AG04450 (cell line): ENCODE results near the gene OR51Q1. TPM values are rescaled to one million over a fixed set of nuclear protein-coding genes. Genes with fewer than 3 reads are reported as not detected.

ENCODE experiments used
- CTCF ChIA-PET: fragments of 300-600, 350-600 bp; formaldehyde crosslinking; extraction: SDS; loops from one replicate; lab custom pipeline; 2022; ENCODE audit warnings: antibody characterized with exemption, inconsistent platforms; lab: Charles Lee
- POLR2A ChIA-PET: fragments of 350-600 bp; formaldehyde crosslinking; extraction: SDS; loops from one replicate; lab custom pipeline; 2021; ENCODE audit warnings: antibody characterized with exemption, inconsistent platforms; lab: Yijun Ruan, JAX
- DNase-seq: peaks from one replicate; pipeline ENCODE4 v3.0.0-alpha.2; 2011; ENCODE audit warnings: low read depth, low spot score
- H3K27ac ChIP-seq: one replicate; pipeline ENCODE4 v1.5.1; 2012; ENCODE audit warnings: low read depth, low read length, control low read depth
- H3K27me3 ChIP-seq: one replicate; pipeline ENCODE4 v1.6.0; 2012; ENCODE audit warnings: low read length; ENCODE audit not compliant: control insufficient read depth, insufficient read depth
- H3K4me3 ChIP-seq: 2 replicates; pipeline ENCODE4 v1.5.1; 2011; ENCODE audit warnings: mild to moderate bottlenecking, low read depth, low read length, control low read depth
- H3K9me3 ChIP-seq: 2 replicates; pipeline ENCODE4 v1.5.1; 2012; ENCODE audit warnings: low read length; ENCODE audit not compliant: control insufficient read depth, insufficient read depth
- CTCF ChIP-seq: IDR thresholded peaks from 2 replicates; pipeline ENCODE4 v1.5.1; 2011; ENCODE audit warnings: low read depth, low read length, control low read depth, inconsistent platforms
- polyA plus RNA-seq: library from polyadenylated mRNA; depleted of rRNA; stranded (reverse); fragments of >200 nt; gene quantifications from 2 replicates; pipeline ENCODE4 v1.2.3, GENCODE V29; 2011

The OR51Q1 gene
- polyA plus RNA-seq, 1 experiment: not detected

DNA sequence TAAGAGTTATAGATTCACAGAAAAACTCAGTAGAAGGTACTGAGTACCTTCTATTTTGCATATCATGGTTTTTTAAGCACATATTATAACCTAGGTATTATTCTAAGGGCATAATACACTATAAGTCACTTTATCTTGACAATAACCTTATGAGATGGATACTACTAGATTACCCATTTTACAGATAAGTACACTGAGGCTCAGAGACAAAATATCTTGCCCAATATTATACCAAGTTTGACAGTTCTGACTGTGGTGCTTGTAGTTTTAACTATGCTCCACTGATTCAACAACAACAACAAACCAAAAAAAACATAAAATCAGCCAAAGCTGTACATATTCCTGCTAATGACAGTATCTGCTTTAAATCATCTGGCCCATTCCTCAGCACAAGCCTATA is 27.8 kb upstream of the OR51Q1 start:
- Histone ChIP-seq H3K9me3 (no peaks in the 10 kb centered on the region), H3K27ac (no peak overlapping the region), H3K4me3 (no peak overlapping the region), H3K27me3 (no peaks in the 10 kb centered on the region)
- no peak for TF ChIP-seq CTCF
- DNase-seq: no peak
- CTCF ChIA-PET: no interaction called here
- POLR2A ChIA-PET: no interaction called here

GRCh38 chr11:5398936-5399335 is 23.0 kb upstream of the OR51Q1 start:
- Histone ChIP-seq H3K9me3 (no peaks in the 10 kb centered on the region), H3K27ac (no peak overlapping the region), H3K27me3 (no peaks in the 10 kb centered on the region), H3K4me3 (no peak overlapping the region)
- no peak for TF ChIP-seq CTCF
- ChIA-PET POLR2A (no interaction called here), CTCF (no interaction called here)
- DNase-seq: no peak

- no peaks in the 10 kb centered on the region for H3K9me3 ChIP-seq
- no peaks in the 10 kb centered on the region for H3K27me3 ChIP-seq
- no peak overlapping the region for H3K4me3 ChIP-seq
- CTCF ChIA-PET: no interaction called here
- POLR2A ChIA-PET: no interaction called here
- DNase-seq: no peak
- TF ChIP-seq CTCF: no peak
- H3K27ac ChIP-seq: no peak overlapping the region
Measured at GRCh38 chr11:5405173-5405572, 16.7 kb upstream of the OR51Q1 start.

DNA sequence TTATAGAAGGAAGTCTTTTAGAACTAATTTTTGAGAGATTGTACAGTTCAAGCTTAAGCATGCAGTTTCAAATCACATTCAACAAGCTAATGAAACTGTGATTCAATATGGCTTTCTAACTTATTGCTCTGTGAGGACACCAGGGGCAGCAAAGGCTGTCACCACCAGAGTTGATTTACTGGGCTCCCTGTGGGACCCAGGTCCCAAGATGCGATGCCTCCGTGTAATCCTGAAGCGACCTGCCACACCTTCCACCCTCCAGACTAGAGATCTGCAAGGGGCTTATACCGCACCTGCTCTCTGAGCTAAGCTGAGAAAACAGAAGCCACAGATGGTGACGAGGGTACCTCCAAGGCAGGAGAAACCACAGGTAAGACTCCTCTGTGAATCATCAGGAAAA is 918 bp upstream of the OR51Q1 start:
- Histone ChIP-seq H3K9me3 (no peaks in the 10 kb centered on the region), H3K27ac (no peak overlapping the region), H3K27me3 (no peaks in the 10 kb centered on the region), H3K4me3 (no peak overlapping the region)
- POLR2A ChIA-PET: no interaction called here
- no peak for DNase-seq
- CTCF ChIA-PET: interaction anchor here (0.6 kb wide), 1 partner anchor 12 kb away, joined by 3 read pairs; no protein-coding TSS in a partner anchor
- TF ChIP-seq CTCF: no peak

DNA sequence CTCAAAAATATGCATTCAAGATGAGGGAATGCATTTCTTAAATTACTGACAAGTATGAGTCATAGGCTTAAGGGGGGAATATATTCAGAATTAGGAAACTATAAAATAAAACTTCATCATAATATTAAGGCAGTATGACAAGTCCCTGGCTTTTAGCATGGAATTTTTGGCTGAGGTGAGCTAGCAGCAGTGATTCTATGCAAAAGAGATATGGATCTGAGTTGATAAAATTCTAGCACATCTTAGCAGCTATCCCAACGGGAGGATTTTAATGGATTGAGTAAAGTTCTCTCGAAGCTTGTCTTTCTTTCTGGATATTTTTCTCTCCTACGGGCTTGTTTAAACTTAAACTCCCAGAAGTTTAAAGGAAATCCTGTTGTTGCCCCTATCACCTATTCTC is 1.2 kb downstream of the OR51Q1 start:
- no peak for DNase-seq
- no peak overlapping the region for H3K27ac ChIP-seq
- POLR2A ChIA-PET: no interaction called here
- H3K27me3 ChIP-seq: no peaks in the 10 kb centered on the region
- H3K4me3 ChIP-seq: no peak overlapping the region
- CTCF ChIA-PET: no interaction called here
- no peak for TF ChIP-seq CTCF
- H3K9me3 ChIP-seq: no peaks in the 10 kb centered on the region
